Muscle of leg (tissue), 16 donors: ENCODE measurements around the gene DCXR. TPM values are rescaled to one million over a fixed set of nuclear protein-coding genes. Genes with fewer than 3 reads are reported as not detected.

ENCODE experiments used
- DNase-seq: peaks from one replicate; pipeline ENCODE4 v3.0.0; 2013
- H3K27ac ChIP-seq: one replicate; pipeline ENCODE4 v1.5.1; 2013; ENCODE audit warnings: mild to moderate bottlenecking, low read length, control low read depth
- H3K27me3 ChIP-seq: one replicate; pipeline ENCODE4 v1.6.1; 2013; ENCODE audit warnings: low read length; ENCODE audit not compliant: control insufficient read depth, insufficient read depth
- H3K36me3 ChIP-seq: one replicate; pipeline ENCODE4 v1.6.1; 2013; ENCODE audit warnings: low read length; ENCODE audit not compliant: control insufficient read depth, insufficient read depth
- H3K4me1 ChIP-seq: one replicate; pipeline ENCODE4 v1.6.1; 2013; ENCODE audit warnings: low read length; ENCODE audit not compliant: control insufficient read depth, insufficient read depth
- H3K4me3 ChIP-seq: one replicate; pipeline ENCODE4 v1.5.1; 2013; ENCODE audit warnings: low read length, control low read depth
- H3K9me3 ChIP-seq: replicated peaks from 2 replicates; pipeline ENCODE4 v1.6.1; 2013; ENCODE audit warnings: low read depth, low read length; ENCODE audit not compliant: control insufficient read depth
- WGBS: methylation state at CpG from one replicate; pipeline ENCODE4 v1.1.5; 2013; ENCODE audit warnings: missing lambda C conversion rate; ENCODE audit not compliant: insufficient coverage; 5-methylcytosine and 5-hydroxymethylcytosine counted together
- long read RNA-seq, 11 donors: transcript quantifications; one replicate each; lab custom pipeline, GENCODE V29; 2026
- polyA plus RNA-seq, 8 donors: library from polyadenylated mRNA; unstranded; fragments of 120-200 nt; gene quantifications; one replicate each; pipeline versions ENCODE4 v1.2.1 to v1.2.3, GENCODE V29; 2013; ENCODE audit warnings: inconsistent platforms in 1 of 8, low replicate concordance in 1 of 8; ENCODE audit not compliant: insufficient read length in 8 of 8, insufficient read depth in 1 of 8
- total RNA-seq: library from RNA; stranded (reverse); fragments of 120-200 nt; gene quantifications from one replicate; pipeline ENCODE4 v1.2.4, GENCODE V29; 2013

The DCXR gene
- total RNA-seq, result 36.0 TPM
- 10 to 100 TPM; 30.0 to 44.6 (median 39.2) TPM for polyA plus RNA-seq
- long read RNA-seq, donor 1, transcript DCXR-201 (8 exons, 887 nt), result major isoform, 6 of 8 reads
- long read RNA-seq, donor 1, partial matches to known transcripts, result 0 of 8 reads
- long read RNA-seq, donor 1, other reads (novel, unspliced or antisense), result 0 of 8 reads
- long read RNA-seq, donor 2, partial matches to known transcripts, result 0 of 1 reads
- long read RNA-seq, donor 2, other reads (novel, unspliced or antisense), result 0 of 1 reads
- long read RNA-seq, donor 3, transcript DCXR-201 (8 exons, 887 nt), result major isoform, 16 of 26 reads
- long read RNA-seq, donor 3, partial matches to known transcripts, result 5 of 26 reads
- long read RNA-seq, donor 3, other reads (novel, unspliced or antisense), result 0 of 26 reads
- long read RNA-seq, donor 4, transcript DCXR-201 (8 exons, 887 nt), result major isoform, 10 of 12 reads
- long read RNA-seq, donor 4, partial matches to known transcripts, result 0 of 12 reads
- long read RNA-seq, donor 4, other reads (novel, unspliced or antisense), result 0 of 12 reads
- long read RNA-seq, donor 5, transcript DCXR-201 (8 exons, 887 nt), result major isoform, 25 of 46 reads
- long read RNA-seq, donor 5, transcript DCXR-213 (7 exons, 915 nt), result minor isoform, 7 of 46 reads
- long read RNA-seq, donor 5, partial matches to known transcripts, result 9 of 46 reads
- long read RNA-seq, donor 5, other reads (novel, unspliced or antisense), result 0 of 46 reads
- long read RNA-seq, donor 6, transcript DCXR-201 (8 exons, 887 nt), result major isoform, 20 of 27 reads
- long read RNA-seq, donor 6, partial matches to known transcripts, result 5 of 27 reads
- long read RNA-seq, donor 6, other reads (novel, unspliced or antisense), result 0 of 27 reads
- long read RNA-seq, donor 7, transcript DCXR-201 (8 exons, 887 nt), result major isoform, 14 of 17 reads
- long read RNA-seq, donor 7, partial matches to known transcripts, result 0 of 17 reads
- long read RNA-seq, donor 7, other reads (novel, unspliced or antisense), result 0 of 17 reads
- long read RNA-seq, donor 8, transcript DCXR-201 (8 exons, 887 nt), result major isoform, 6 of 7 reads
- long read RNA-seq, donor 8, partial matches to known transcripts, result 0 of 7 reads
- long read RNA-seq, donor 8, other reads (novel, unspliced or antisense), result 0 of 7 reads
- long read RNA-seq, donor 9, transcript DCXR-201 (8 exons, 887 nt), result major isoform, 10 of 11 reads
- long read RNA-seq, donor 9, partial matches to known transcripts, result 0 of 11 reads
- long read RNA-seq, donor 9, other reads (novel, unspliced or antisense), result 0 of 11 reads
- long read RNA-seq, donor 10, transcript DCXR-201 (8 exons, 887 nt), result major isoform, 13 of 19 reads
- long read RNA-seq, donor 10, partial matches to known transcripts, result 0 of 19 reads
- long read RNA-seq, donor 10, other reads (novel, unspliced or antisense), result 0 of 19 reads
- long read RNA-seq, donor 11, transcript DCXR-201 (8 exons, 887 nt), result major isoform, 16 of 21 reads
- long read RNA-seq, donor 11, partial matches to known transcripts, result 0 of 21 reads
- long read RNA-seq, donor 11, other reads (novel, unspliced or antisense), result 0 of 21 reads

GRCh38 chr17:82037092-82037888, at the start of gene DCXR:
Gene DCXR (minus strand): TSS chr17:82037697. CDS start chr17:82037682, 15 bp downstream.
- H3K4me1 ChIP-seq, result peaks cover 20% of the 10 kb centered on the region
- peak within 1 kb of the TSS; percentile 72 for H3K4me3 ChIP-seq
- no peaks in the 10 kb centered on the region for H3K9me3 ChIP-seq
- under 1% methylated on average over 91 of the region's 92 CpGs for WGBS
- H3K27ac ChIP-seq, result peak within 1 kb of the TSS; percentile 96
- peak; percentile 99 for DNase-seq
- peaks cover 8% of the 10 kb centered on the region for H3K27me3 ChIP-seq
- H3K36me3 ChIP-seq, result peaks cover 8% of the 10 kb centered on the region

DNA sequence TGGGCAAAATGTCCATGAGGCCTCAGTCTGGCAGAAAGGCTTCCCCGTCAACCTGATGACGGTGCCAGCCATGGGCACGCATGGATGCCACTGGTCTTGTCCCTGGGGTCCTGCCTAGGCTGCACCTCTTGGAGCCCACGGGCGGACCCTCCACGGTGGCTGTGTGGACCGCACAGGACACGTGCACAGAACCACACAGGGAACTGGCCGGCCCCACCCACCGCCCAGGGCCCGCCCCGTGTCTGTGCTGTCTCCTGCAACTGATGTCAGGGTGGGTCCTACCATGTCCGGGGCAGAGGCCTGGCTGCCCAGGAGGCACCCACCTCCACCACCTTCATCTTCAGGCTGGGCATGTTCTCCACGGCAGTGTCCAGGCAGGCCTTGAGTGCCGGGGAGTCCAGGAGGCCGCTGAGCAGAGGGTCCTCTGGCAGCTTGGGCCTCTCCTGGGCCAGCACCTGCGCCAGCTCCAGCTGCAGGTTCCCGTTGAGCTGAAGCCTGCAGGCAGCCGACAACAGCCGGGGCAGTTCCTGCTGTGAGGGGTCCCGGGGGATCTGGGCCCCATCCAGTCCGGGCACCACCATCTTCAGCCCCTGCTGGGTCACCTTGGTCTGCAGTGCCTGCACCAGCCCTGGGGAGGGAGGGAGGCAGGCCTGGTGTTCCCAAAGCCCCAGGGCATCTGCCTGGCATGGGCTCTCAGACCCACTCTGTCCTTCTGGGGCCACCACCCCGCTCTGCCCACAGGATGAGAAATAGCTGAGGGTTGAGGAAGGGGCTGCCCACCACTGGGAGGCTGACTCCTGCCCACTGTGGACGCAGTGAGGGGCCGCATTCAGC, 48.7 kb upstream of the DCXR start:
- no peak overlapping the region for H3K4me3 ChIP-seq
- peaks cover 98% of the 10 kb centered on the region for H3K36me3 ChIP-seq
- no peaks in the 10 kb centered on the region for H3K4me1 ChIP-seq
- 90% methylated on average over 20 of the region's 25 CpGs for WGBS
- no peak overlapping the region for H3K27ac ChIP-seq
- DNase-seq, result no peak
- H3K9me3 ChIP-seq, result no peaks in the 10 kb centered on the region
- no peaks in the 10 kb centered on the region for H3K27me3 ChIP-seq

GRCh38 chr17:82085031-82085861, 47.7 kb upstream of the DCXR start:
- WGBS, result 84% methylated on average over 42 of the region's 49 CpGs
- H3K27ac ChIP-seq, result no peak overlapping the region
- H3K36me3 ChIP-seq, result peaks cover 98% of the 10 kb centered on the region
- H3K9me3 ChIP-seq, result no peaks in the 10 kb centered on the region
- no peak overlapping the region for H3K4me3 ChIP-seq
- H3K4me1 ChIP-seq, result no peaks in the 10 kb centered on the region
- H3K27me3 ChIP-seq, result no peaks in the 10 kb centered on the region
- no peak for DNase-seq

- Histone ChIP-seq H3K4me1 (no peaks in the 10 kb centered on the region), H3K4me3 (no peak overlapping the region), H3K36me3 (peaks cover 98% of the 10 kb centered on the region), H3K27me3 (no peaks in the 10 kb centered on the region), H3K9me3 (no peaks in the 10 kb centered on the region), H3K27ac (no peak overlapping the region)
- 85% methylated on average over 26 of the region's 31 CpGs for WGBS
- DNase-seq, result no peak
Measured at GRCh38 chr17:82084373-82085030, 47.0 kb upstream of the DCXR start.

DNA sequence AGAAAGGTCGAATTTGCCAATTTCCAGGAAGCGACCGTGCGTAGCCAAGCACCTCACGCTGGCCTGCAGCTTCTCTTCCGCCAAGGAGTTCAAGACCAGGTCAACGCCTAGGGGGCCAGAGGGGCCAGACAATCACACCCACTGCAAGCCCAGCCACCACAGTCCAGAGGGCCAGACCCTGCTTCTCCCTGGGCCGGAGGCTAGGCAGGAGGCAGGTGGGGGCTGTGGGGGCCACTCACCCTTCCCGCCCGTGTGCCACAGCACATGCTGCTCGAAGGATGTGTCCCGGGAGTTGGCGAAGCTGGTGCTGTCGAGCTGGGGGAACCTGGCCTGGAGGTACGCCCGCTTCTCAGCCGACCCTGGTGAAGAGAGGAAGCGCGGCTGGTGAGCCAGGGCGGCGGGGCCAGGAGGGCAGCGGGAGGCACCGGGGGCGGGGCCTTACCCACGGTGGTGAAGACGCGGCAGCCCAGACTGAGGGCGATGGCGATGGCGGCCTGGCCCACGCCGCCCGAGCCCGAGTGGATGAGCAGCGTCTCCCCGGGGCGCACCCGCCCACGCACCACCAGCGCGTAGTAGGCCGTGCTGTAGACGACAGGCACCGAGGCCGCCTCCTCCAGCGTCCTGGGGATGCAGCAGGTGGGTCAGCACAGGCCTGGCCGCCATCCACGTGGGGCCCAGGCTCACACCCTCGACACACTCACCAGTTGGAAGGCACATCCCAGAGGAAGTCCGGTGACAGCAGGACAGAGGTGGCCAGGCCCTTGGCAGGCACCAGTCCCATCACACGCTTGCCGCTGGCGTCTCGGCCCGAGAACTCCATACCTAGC, 46.2 kb upstream of the DCXR start:
- H3K27ac ChIP-seq, result no peak overlapping the region
- 91% methylated on average over 53 of the region's 55 CpGs for WGBS
- H3K4me3 ChIP-seq, result no peak overlapping the region
- H3K9me3 ChIP-seq, result no peaks in the 10 kb centered on the region
- H3K4me1 ChIP-seq, result no peaks in the 10 kb centered on the region
- H3K27me3 ChIP-seq, result no peaks in the 10 kb centered on the region
- peaks cover 96% of the 10 kb centered on the region for H3K36me3 ChIP-seq
- DNase-seq, result no peak

DNA sequence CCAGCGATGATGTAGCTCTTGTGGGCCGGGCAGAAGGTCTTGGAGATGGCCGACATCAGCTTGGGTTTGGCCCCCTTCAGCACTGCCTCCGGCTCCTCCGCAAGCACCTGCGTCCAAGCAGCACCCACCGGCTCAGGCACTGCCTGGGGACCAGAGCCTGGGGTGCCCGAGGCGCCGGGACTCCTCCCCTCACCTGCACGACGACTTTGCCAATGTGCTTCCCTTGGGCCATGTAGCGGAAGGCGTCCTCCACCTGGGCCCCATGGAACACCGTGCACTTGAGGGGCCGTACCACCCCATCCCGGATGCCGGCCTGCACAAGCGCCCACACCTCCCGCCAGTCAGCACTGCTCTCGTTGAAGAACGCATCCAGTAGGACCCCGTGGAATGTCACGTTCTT, 45.5 kb upstream of the DCXR start:
- Histone ChIP-seq H3K4me3 (no peak overlapping the region), H3K9me3 (no peaks in the 10 kb centered on the region), H3K27me3 (no peaks in the 10 kb centered on the region), H3K36me3 (peaks cover 88% of the 10 kb centered on the region), H3K27ac (no peak overlapping the region), H3K4me1 (peaks cover 2% of the 10 kb centered on the region)
- 91% methylated on average over 20 of the region's 24 CpGs for WGBS
- no peak for DNase-seq

DNA sequence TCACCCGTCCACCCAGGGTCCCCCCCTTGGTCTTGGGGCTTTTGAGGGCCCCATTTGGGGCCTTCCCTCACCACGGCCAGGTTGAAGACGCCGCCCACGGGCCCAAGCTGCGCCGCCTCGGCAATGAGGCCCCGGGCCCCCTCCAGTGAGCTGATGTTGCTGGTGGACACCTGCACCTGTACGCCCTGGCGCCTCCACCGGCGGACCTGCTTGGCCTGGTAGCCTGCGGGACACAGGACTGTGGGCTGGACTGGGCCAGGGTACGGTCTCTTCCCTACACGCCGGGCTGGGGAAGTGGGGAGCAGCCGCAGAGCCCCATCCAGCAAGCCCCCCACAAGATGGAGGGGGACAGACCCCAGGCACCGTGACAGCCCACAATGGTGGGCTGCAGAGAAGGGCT, 45.0 kb upstream of the DCXR start:
- no peak for DNase-seq
- no peak overlapping the region for H3K4me3 ChIP-seq
- H3K36me3 ChIP-seq, result peaks cover 85% of the 10 kb centered on the region
- no peaks in the 10 kb centered on the region for H3K9me3 ChIP-seq
- WGBS, result 93% methylated on average over 18 of the region's 19 CpGs
- peaks cover 7% of the 10 kb centered on the region for H3K4me1 ChIP-seq
- H3K27ac ChIP-seq, result no peak overlapping the region
- no peaks in the 10 kb centered on the region for H3K27me3 ChIP-seq
